H1 (cell line): ENCODE measurements around the gene ZBED4. TPM values are rescaled to one million over a fixed set of nuclear protein-coding genes. Genes with fewer than 3 reads are reported as not detected.

Experiments used
- BCL11A ChIP-seq, 2 experiments: IDR thresholded peaks; one replicate each; pipeline ENCODE4 v1.6.1; 2011; ENCODE audit warnings: low read depth in 2 of 2, low read length in 2 of 2, mild to moderate bottlenecking in 2 of 2
- CHD1 ChIP-seq: IDR thresholded peaks from 2 replicates; pipeline ENCODE4 v1.6.1; 2012; ENCODE audit warnings: low read depth, low read length, improper control_type of control experiment
- HDAC2 ChIP-seq, 2 experiments: fragments of 300-600 bp in 1 of 2; sonication (generic) in 1 of 2; IDR thresholded peaks; 2 replicates each; pipeline ENCODE4 v1.6.1; 2011 to 2012; ENCODE audit warnings: low read depth in 2 of 2, low read length in 2 of 2, mild to moderate bottlenecking in 2 of 2, moderate library complexity in 2 of 2, borderline replicate concordance in 1 of 2, inconsistent platforms in 1 of 2
- RNF2 ChIP-seq: fragments of 200-900, 300-1000 bp; sonication (generic); IDR thresholded peaks from 2 replicates; pipeline ENCODE4 v1.7.1; 2016; ENCODE audit warnings: borderline replicate concordance, low read depth, mild to moderate bottlenecking, antibody characterized with exemption, low read length; ENCODE audit not compliant: poor library complexity, severe bottlenecking; ENCODE audit errors: missing control alignments
- RXRA ChIP-seq: IDR thresholded peaks from 2 replicates; pipeline ENCODE4 v1.6.1; 2011; ENCODE audit warnings: low read depth, mild to moderate bottlenecking, low read length, moderate library complexity; ENCODE audit not compliant: insufficient read depth
- SIRT6 ChIP-seq: IDR thresholded peaks from one replicate; pipeline ENCODE4 v1.7.1; 2012; ENCODE audit warnings: low read length, inconsistent platforms
- polyA plus RNA-seq, 7 experiments: library from polyadenylated mRNA; depleted of rRNA in 3 of 7; stranded (reverse) in 5 of 7; unstranded in 2 of 7; fragments of >200 nt in 5 of 7; fragments of 200-250 nt in 2 of 7; gene quantifications; 1 replicate in 5 of 7; 2 replicates in 1 of 7; 4 replicates in 1 of 7; pipeline versions ENCODE4 v1.2.1 to v1.2.3, GENCODE V29; 2011 to 2013; ENCODE audit warnings: missing spikeins in 2 of 7, mixed read lengths in 2 of 7
- total RNA-seq: library from RNA; stranded (reverse); fragmentation: NEBNext Ultra II Directional; extraction: Animal tissue kit (Norgen Biotek cat#: 25700); gene quantifications from 2 replicates; pipeline ENCODE4 v1.2.1, GENCODE V29; 2021
- TF ChIP-seq, protein P1 (sequence below): fragments of 300-600 bp; sonication (generic); IDR thresholded peaks from 2 replicates; pipeline ENCODE4 v1.7.1; 2012; ENCODE audit warnings: low read length, moderate library complexity, mild to moderate bottlenecking, inconsistent platforms; ENCODE audit not compliant: insufficient replicate concordance
- TF ChIP-seq, protein P2 (sequence below): IDR thresholded peaks from 2 replicates; pipeline ENCODE4 v1.6.1; 2011; ENCODE audit warnings: low read length, improper control_type of control experiment

Gene ZBED4
- total and polyA plus RNA-seq, 2 of the 8 experiments (the other 6 are each of a cell fraction or from before 2014, with no cell fraction given): 11.0 to 28.3 TPM

DNA sequence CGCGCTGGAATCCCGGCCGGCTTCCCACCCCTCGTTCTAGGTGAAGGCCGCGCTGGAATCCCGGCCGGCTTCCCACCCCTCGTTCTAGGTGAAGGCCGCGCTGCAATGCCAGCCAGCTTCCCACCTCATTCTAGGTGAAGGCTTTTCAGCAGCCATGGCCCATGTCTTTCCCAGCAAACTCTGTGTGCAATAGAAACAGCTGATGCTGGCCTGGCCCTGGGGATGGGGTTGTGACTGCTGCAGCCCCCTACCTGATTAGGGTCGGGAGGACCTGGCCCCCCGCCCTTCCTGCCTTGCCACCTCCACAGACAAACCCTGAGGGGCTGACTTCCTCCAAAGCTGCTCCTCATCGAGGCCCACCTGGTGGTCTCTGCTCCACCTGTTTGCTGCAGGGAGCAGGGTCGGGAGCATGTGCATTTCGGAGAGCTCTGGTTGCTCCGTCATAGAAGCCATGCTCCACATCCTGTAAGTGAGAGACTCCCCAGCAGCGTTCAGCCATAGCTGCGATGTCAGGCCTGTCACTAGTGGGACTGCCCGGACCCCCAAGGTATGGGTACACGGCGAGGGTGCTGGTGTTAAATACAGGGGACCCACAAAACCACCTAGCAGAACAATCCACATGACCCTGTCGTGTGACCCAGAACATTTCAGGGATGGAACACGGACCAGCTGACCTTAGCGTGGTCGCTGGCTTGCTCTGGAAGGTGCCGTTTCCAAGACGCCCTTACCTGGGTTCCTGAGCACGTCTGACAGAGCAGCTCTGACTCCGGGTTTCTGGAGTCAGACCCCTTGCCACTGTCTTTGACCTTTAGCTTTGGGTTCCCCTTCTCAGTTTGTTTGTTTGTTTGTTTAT lies 3.3 kb downstream of the ZBED4 start (continued):
- TF ChIP-seq, protein P1, sequence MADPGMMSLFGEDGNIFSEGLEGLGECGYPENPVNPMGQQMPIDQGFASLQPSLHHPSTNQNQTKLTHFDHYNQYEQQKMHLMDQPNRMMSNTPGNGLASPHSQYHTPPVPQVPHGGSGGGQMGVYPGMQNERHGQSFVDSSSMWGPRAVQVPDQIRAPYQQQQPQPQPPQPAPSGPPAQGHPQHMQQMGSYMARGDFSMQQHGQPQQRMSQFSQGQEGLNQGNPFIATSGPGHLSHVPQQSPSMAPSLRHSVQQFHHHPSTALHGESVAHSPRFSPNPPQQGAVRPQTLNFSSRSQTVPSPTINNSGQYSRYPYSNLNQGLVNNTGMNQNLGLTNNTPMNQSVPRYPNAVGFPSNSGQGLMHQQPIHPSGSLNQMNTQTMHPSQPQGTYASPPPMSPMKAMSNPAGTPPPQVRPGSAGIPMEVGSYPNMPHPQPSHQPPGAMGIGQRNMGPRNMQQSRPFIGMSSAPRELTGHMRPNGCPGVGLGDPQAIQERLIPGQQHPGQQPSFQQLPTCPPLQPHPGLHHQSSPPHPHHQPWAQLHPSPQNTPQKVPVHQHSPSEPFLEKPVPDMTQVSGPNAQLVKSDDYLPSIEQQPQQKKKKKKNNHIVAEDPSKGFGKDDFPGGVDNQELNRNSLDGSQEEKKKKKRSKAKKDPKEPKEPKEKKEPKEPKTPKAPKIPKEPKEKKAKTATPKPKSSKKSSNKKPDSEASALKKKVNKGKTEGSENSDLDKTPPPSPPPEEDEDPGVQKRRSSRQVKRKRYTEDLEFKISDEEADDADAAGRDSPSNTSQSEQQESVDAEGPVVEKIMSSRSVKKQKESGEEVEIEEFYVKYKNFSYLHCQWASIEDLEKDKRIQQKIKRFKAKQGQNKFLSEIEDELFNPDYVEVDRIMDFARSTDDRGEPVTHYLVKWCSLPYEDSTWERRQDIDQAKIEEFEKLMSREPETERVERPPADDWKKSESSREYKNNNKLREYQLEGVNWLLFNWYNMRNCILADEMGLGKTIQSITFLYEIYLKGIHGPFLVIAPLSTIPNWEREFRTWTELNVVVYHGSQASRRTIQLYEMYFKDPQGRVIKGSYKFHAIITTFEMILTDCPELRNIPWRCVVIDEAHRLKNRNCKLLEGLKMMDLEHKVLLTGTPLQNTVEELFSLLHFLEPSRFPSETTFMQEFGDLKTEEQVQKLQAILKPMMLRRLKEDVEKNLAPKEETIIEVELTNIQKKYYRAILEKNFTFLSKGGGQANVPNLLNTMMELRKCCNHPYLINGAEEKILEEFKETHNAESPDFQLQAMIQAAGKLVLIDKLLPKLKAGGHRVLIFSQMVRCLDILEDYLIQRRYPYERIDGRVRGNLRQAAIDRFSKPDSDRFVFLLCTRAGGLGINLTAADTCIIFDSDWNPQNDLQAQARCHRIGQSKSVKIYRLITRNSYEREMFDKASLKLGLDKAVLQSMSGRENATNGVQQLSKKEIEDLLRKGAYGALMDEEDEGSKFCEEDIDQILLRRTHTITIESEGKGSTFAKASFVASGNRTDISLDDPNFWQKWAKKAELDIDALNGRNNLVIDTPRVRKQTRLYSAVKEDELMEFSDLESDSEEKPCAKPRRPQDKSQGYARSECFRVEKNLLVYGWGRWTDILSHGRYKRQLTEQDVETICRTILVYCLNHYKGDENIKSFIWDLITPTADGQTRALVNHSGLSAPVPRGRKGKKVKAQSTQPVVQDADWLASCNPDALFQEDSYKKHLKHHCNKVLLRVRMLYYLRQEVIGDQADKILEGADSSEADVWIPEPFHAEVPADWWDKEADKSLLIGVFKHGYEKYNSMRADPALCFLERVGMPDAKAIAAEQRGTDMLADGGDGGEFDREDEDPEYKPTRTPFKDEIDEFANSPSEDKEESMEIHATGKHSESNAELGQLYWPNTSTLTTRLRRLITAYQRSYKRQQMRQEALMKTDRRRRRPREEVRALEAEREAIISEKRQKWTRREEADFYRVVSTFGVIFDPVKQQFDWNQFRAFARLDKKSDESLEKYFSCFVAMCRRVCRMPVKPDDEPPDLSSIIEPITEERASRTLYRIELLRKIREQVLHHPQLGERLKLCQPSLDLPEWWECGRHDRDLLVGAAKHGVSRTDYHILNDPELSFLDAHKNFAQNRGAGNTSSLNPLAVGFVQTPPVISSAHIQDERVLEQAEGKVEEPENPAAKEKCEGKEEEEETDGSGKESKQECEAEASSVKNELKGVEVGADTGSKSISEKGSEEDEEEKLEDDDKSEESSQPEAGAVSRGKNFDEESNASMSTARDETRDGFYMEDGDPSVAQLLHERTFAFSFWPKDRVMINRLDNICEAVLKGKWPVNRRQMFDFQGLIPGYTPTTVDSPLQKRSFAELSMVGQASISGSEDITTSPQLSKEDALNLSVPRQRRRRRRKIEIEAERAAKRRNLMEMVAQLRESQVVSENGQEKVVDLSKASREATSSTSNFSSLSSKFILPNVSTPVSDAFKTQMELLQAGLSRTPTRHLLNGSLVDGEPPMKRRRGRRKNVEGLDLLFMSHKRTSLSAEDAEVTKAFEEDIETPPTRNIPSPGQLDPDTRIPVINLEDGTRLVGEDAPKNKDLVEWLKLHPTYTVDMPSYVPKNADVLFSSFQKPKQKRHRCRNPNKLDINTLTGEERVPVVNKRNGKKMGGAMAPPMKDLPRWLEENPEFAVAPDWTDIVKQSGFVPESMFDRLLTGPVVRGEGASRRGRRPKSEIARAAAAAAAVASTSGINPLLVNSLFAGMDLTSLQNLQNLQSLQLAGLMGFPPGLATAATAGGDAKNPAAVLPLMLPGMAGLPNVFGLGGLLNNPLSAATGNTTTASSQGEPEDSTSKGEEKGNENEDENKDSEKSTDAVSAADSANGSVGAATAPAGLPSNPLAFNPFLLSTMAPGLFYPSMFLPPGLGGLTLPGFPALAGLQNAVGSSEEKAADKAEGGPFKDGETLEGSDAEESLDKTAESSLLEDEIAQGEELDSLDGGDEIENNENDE: no peak
- TF ChIP-seq, protein P2, sequence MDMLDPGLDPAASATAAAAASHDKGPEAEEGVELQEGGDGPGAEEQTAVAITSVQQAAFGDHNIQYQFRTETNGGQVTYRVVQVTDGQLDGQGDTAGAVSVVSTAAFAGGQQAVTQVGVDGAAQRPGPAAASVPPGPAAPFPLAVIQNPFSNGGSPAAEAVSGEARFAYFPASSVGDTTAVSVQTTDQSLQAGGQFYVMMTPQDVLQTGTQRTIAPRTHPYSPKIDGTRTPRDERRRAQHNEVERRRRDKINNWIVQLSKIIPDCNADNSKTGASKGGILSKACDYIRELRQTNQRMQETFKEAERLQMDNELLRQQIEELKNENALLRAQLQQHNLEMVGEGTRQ: no peak
- TF ChIP-seq RNF2 (no peak), SIRT6 (no peak), HDAC2 (IDR thresholded peaks at IDR 0.05; ENCODE audit: borderline replicate concordance in 1 of 2, low read depth in 2 of 2, low read length in 2 of 2) (no peak), RXRA (no peak), CHD1 (no peak), BCL11A (IDR thresholded peaks at IDR 0.05; ENCODE audit: low read depth in 2 of 2, low read length in 2 of 2) (no peak)
